Activated CD8-positive, alpha-beta memory T cell treated with anti-CD3 and anti-CD28 coated beads for 36 hours (primary cell): ENCODE measurements around the gene SPSB1. TPM values are rescaled to one million over a fixed set of nuclear protein-coding genes. Genes with fewer than 3 reads are reported as not detected.

ENCODE experiments used
- CTCF ChIA-PET: fragments of 350-600 bp; sonication (Branson Sonifier 250); formaldehyde crosslinking; loops from one replicate; lab custom pipeline; 2021; ENCODE audit warnings: antibody characterized with exemption; lab: Charles Lee
- POLR2A ChIA-PET: fragments of 350-600 bp; sonication (Branson Sonifier 250); formaldehyde crosslinking; loops from one replicate; lab custom pipeline; 2021; ENCODE audit warnings: antibody characterized with exemption; lab: Charles Lee
- total RNA-seq, 2 experiments: library from RNA; stranded (reverse); gene quantifications; one replicate each; pipeline ENCODE4 v1.2.3, GENCODE V29; 2021

Gene SPSB1
- total RNA-seq, 2 experiments from 2014 or later: 0.40 to 0.44 TPM

- ChIA-PET POLR2A (no interaction called here), CTCF (no interaction called here)
Measured at GRCh38 chr1:9311029-9311428, 18.3 kb downstream of the SPSB1 start.

GRCh38 chr1:9311479-9311878 is 18.8 kb downstream of the SPSB1 start:
- ChIA-PET CTCF (no interaction called here), POLR2A (no interaction called here)

GRCh38 chr1:9312168-9312720 is 19.6 kb downstream of the SPSB1 start:
- ChIA-PET CTCF (no interaction called here), POLR2A (no interaction called here)

- ChIA-PET POLR2A (no interaction called here), CTCF (no interaction called here)
Measured at GRCh38 chr1:9313576-9313975, 20.9 kb downstream of the SPSB1 start.

GRCh38 chr1:9314111-9314510 is 21.4 kb downstream of the SPSB1 start:
- ChIA-PET POLR2A (no interaction called here), CTCF (no interaction called here)

GRCh38 chr1:9314711-9315379 is 22.2 kb downstream of the SPSB1 start:
- CTCF ChIA-PET: interaction anchor here (0.8 to 1.2 kb wide), 3 partner anchors 25 to 98 kb away, joined by 3 to 4 read pairs (median 3); no protein-coding TSS in a partner anchor
- POLR2A ChIA-PET: no interaction called here

GRCh38 chr1:9315411-9316079 is 22.9 kb downstream of the SPSB1 start:
- ChIA-PET CTCF (interaction anchor here (0.8 to 1.2 kb wide), 3 partner anchors 25 to 98 kb away, joined by 3 to 4 read pairs (median 3); no protein-coding TSS in a partner anchor), POLR2A (no interaction called here)

- POLR2A ChIA-PET: no interaction called here
- CTCF ChIA-PET: no interaction called here
Measured at GRCh38 chr1:9316080-9316444, 23.4 kb downstream of the SPSB1 start.

GRCh38 chr1:9316512-9316911 is 23.8 kb downstream of the SPSB1 start:
- POLR2A ChIA-PET: no interaction called here
- CTCF ChIA-PET: no interaction called here

GRCh38 chr1:9317072-9317471 is 24.4 kb downstream of the SPSB1 start:
- CTCF ChIA-PET: no interaction called here
- POLR2A ChIA-PET: no interaction called here

- ChIA-PET CTCF (interaction anchor here (0.7 kb wide), 1 partner anchor 72 kb away, joined by 5 read pairs; no protein-coding TSS in a partner anchor), POLR2A (no interaction called here)
Measured at GRCh38 chr1:9317591-9318417, 25.1 kb downstream of the SPSB1 start.

- POLR2A ChIA-PET: no interaction called here
- CTCF ChIA-PET: no interaction called here
Measured at GRCh38 chr1:9319208-9319788, 26.6 kb downstream of the SPSB1 start.

- ChIA-PET CTCF (no interaction called here), POLR2A (no interaction called here)
Measured at GRCh38 chr1:9319789-9320519, 27.3 kb downstream of the SPSB1 start.

GRCh38 chr1:9320520-9321479 is 28.1 kb downstream of the SPSB1 start:
- CTCF ChIA-PET: interaction anchor here (0.6 to 1.0 kb wide), 2 partner anchors 134 to 203 kb away, joined by 4 read pairs; no protein-coding TSS in a partner anchor
- POLR2A ChIA-PET: no interaction called here

GRCh38 chr1:9321480-9321849 is 28.8 kb downstream of the SPSB1 start:
- ChIA-PET CTCF (interaction anchor here (0.6 to 1.0 kb wide), 3 partner anchors 134 to 337 kb away, joined by 3 to 4 read pairs (median 4); no protein-coding TSS in a partner anchor), POLR2A (no interaction called here)

- POLR2A ChIA-PET: no interaction called here
- CTCF ChIA-PET: interaction anchor here (0.6 to 1.0 kb wide), 2 partner anchors 133 to 336 kb away, joined by 3 to 4 read pairs; no protein-coding TSS in a partner anchor
Measured at GRCh38 chr1:9321986-9322660, 29.4 kb downstream of the SPSB1 start.

- ChIA-PET POLR2A (no interaction called here), CTCF (no interaction called here)
Measured at GRCh38 chr1:9322661-9323244, 30.1 kb downstream of the SPSB1 start.
